Cerebellar nuclear complex (tissue), 1 donor: ENCODE data around the gene RELB.

ENCODE experiments used
- DNase-seq, 2 experiments: peaks; one replicate each; lab custom pipeline; 2025; lab: John Stamatoyannopoulos, UW

Gene RELB

GRCh38 chr19:45059258-45059965 is 58.1 kb downstream of the RELB start:
- peak in 1 of 2 experiments; percentile 2 for DNase-seq

- no peak for DNase-seq
These were observed 60.7 kb downstream of the RELB start for GRCh38 chr19:45061965-45062364.

- DNase-seq: no peak
These were observed 62.9 kb downstream of the RELB start for GRCh38 chr19:45063851-45064801.

GRCh38 chr19:45066921-45067661 is 65.8 kb downstream of the RELB start:
- no peak for DNase-seq

GRCh38 chr19:45068041-45068440 is 66.8 kb downstream of the RELB start:
- DNase-seq: no peak

- DNase-seq: no peak
These were observed 67.8 kb downstream of the RELB start for GRCh38 chr19:45069056-45069455.

GRCh38 chr19:45070214-45070613 is 69.0 kb downstream of the RELB start:
- DNase-seq: no peak

- no peak for DNase-seq
These were observed 69.7 kb downstream of the RELB start for GRCh38 chr19:45070861-45071544.

GRCh38 chr19:45071545-45071938 is 70.3 kb downstream of the RELB start:
- no peak for DNase-seq

- no peak for DNase-seq
These were observed 70.9 kb downstream of the RELB start for GRCh38 chr19:45071969-45072790.

- DNase-seq: no peak
These were observed 73.6 kb downstream of the RELB start for GRCh38 chr19:45074744-45075300.

- peak in 1 of 2 experiments; percentile 3 for DNase-seq
These were observed 74.2 kb downstream of the RELB start for GRCh38 chr19:45075301-45076028.

GRCh38 chr19:45076029-45076850 is 75.0 kb downstream of the RELB start, which contains the start of gene ZNF296:
TSS of gene ZNF296 (minus strand) at chr19:45076478. CDS start at chr19:45076373, 105 bp downstream.
- DNase-seq: peak in 1 of 2 experiments; percentile 13

GRCh38 chr19:45076851-45077730 is 75.8 kb downstream of the RELB start:
- no peak for DNase-seq

GRCh38 chr19:45078390-45079062 is 77.3 kb downstream of the RELB start:
- DNase-seq: no peak

GRCh38 chr19:45079063-45079910 is 78.0 kb downstream of the RELB start, which contains the start of gene GEMIN7:
TSS of gene GEMIN7 (plus strand) at chr19:45079260. CDS start at chr19:45090115, 10,855 bp downstream.
- DNase-seq: no peak
